Subcutaneous abdominal adipose tissue (tissue), 5 donors: ENCODE measurements around the gene CCDC93.

Source experiments
- H3K27ac ChIP-seq: one replicate; pipeline ENCODE4 v1.7.0; 2013; ENCODE audit warnings: low read depth, mild to moderate bottlenecking, inconsistent platforms, low read length, moderate library complexity
- H3K27me3 ChIP-seq, 5 donors: one replicate each; pipeline ENCODE4 v1.7.0; 2013; ENCODE audit warnings: low read length in 5 of 5, inconsistent platforms in 1 of 5; ENCODE audit not compliant: control insufficient read depth in 5 of 5, insufficient read depth in 4 of 5
- H3K36me3 ChIP-seq, 5 donors: one replicate each; pipeline ENCODE4 v1.7.0; 2013; ENCODE audit warnings: low read length in 5 of 5; ENCODE audit not compliant: control insufficient read depth in 5 of 5, insufficient read depth in 5 of 5
- H3K4me1 ChIP-seq, 5 donors: one replicate each; pipeline ENCODE4 v1.7.0; 2013; ENCODE audit warnings: low read length in 5 of 5, mild to moderate bottlenecking in 3 of 5, moderate library complexity in 1 of 5; ENCODE audit not compliant: control insufficient read depth in 5 of 5, insufficient read depth in 5 of 5
- H3K4me3 ChIP-seq, 5 donors: one replicate each; pipeline ENCODE4 v1.7.0; 2013; ENCODE audit warnings: low read length in 5 of 5, low read depth in 1 of 5
- H3K9ac ChIP-seq, 5 donors: one replicate each; pipeline ENCODE4 v1.7.0; 2013; ENCODE audit warnings: low read length in 5 of 5, mild to moderate bottlenecking in 4 of 5, moderate library complexity in 3 of 5
- H3K9me3 ChIP-seq, 5 donors: one replicate each; pipeline ENCODE4 v1.7.0; 2013; ENCODE audit warnings: low read length in 5 of 5; ENCODE audit not compliant: control insufficient read depth in 5 of 5
- donor health status: healthy.
- donor health status: healthy.
- donor health status: healthy.
- donor health status: healthy.
- donor health status: healthy.

Gene CCDC93

DNA sequence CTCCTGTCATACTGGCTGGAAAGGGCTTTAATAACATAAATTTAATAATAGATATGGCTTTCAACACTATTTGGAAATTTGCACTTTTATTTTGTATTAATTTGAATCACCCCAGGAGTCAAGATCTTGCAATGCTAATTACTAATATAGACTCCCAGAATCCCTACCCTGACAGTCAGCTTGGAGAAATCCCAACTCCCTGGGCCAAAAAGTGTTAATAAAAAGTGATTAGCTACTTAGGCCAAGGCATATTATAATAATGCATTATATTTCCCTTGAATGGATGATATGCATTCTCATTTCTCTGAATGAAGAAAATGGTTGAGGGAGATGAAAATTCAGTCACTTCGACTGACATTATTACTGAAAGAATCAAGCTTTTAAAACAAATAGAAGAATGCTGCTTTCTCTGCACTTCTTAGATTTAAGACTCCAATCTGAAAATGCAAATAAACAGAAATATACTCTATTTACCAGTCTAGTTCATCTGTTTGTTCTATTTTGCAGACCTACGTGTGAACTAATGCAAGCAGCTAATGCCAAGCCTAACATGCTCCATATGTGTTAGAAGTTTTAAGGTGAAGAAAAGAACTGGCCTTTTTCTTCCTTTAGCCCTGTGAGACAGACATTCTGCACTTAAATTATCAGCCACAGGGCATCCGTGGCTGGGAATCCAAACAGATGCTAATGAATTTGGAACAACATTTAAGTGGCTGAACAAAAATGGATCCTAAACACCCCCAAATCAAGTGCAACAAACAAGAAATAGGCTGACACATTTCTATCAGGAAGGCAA is 40.5 kb upstream of the CCDC93 start:
- no peaks in the 10 kb centered on the region for H3K36me3 ChIP-seq
- peaks cover 0 to 8% (median 2%) of the 10 kb centered on the region in 5 donors for H3K27me3 ChIP-seq
- H3K4me1 ChIP-seq = peaks cover 0 to 13% (median under 1%) of the 10 kb centered on the region in 5 donors
- H3K27ac ChIP-seq = no peak overlapping the region
- H3K4me3 ChIP-seq = no peak overlapping the region
- H3K9me3 ChIP-seq = no peaks in the 10 kb centered on the region
- H3K9ac ChIP-seq = no peak overlapping the region

DNA sequence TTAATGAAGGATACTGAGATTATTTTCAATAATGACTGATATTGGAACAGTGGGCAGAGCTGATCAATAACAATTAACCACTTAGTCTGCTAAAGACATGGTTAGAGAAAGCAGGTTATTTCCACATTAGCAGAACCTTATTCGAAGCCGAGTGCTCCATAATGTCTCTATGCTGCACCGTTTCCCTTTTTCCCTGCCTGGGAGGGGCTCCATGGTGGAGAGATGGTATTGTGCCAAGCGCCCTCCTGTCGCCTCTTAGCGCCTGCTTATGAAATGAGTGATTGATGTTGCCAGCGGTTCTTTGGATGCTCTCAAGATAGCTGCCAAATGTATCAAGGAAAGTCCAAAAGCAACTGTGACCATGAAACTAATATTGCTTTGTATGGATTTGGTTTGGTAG is 39.8 kb upstream of the CCDC93 start:
- no peak overlapping the region for H3K9ac ChIP-seq
- H3K9me3 ChIP-seq = no peaks in the 10 kb centered on the region
- H3K27me3 ChIP-seq = peaks cover 0 to 8% (median 2%) of the 10 kb centered on the region in 5 donors
- H3K27ac ChIP-seq = no peak overlapping the region
- peaks cover 0 to 13% (median 0%) of the 10 kb centered on the region in 5 donors for H3K4me1 ChIP-seq
- no peaks in the 10 kb centered on the region for H3K36me3 ChIP-seq
- H3K4me3 ChIP-seq = no peak overlapping the region

GRCh38 chr2:118052474-118052873 is 38.6 kb upstream of the CCDC93 start:
- Histone ChIP-seq H3K36me3 (no peaks in the 10 kb centered on the region), H3K4me1 (peaks cover 0 to 13% (median 0%) of the 10 kb centered on the region in 5 donors), H3K4me3 (no peak overlapping the region), H3K9me3 (no peaks in the 10 kb centered on the region), H3K27me3 (peaks cover 0 to 12% (median 2%) of the 10 kb centered on the region in 5 donors), H3K27ac (no peak overlapping the region), H3K9ac (no peak overlapping the region)

DNA sequence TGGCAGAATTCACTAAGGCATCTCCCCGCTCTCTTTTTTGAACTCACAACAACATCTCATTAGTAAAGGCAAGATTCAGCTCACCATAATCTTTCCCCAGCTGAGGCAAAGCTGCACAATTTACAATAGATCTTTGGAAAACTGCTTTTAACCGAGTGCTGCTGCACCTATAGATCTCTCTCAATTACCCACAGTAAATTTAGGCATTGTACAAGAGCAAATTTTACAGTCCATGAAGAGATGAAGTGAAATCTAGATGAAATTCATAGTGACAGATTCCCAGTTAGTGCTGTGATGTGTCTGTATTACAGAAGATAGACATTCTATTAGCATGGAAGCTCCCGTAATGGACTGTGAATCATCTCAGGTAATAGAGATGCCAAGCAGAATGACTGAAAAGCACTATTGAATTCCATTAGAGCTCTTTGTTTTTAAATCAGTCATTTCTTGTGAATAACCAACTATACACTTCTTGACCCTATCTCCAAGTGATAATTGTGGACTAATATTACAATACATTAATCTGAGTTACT is 38.0 kb upstream of the CCDC93 start:
- H3K9me3 ChIP-seq = no peaks in the 10 kb centered on the region
- no peak overlapping the region for H3K9ac ChIP-seq
- H3K27ac ChIP-seq = no peak overlapping the region
- no peak overlapping the region for H3K4me3 ChIP-seq
- peaks cover 0 to 13% (median 0%) of the 10 kb centered on the region in 5 donors for H3K4me1 ChIP-seq
- no peaks in the 10 kb centered on the region for H3K36me3 ChIP-seq
- peaks cover 0 to 12% (median 2%) of the 10 kb centered on the region in 5 donors for H3K27me3 ChIP-seq

DNA sequence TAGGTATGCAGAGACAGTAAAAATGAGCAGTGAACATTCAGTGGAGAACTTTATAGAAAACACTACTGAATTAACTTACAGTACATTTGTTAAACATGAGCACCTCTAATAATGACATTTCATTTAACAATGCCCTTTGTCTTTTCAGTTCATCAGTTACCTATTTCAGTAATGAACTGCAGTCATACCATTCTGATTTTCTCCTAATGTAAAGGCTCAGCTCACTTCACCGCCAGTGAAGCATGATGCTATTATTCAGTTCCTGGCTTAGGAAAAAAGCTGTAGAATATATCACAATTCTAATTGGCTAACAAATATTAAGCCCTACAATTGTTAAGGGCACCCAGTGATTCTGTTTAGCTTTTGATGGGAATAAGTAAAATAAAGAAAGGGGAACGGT is 37.1 kb upstream of the CCDC93 start:
- peaks cover 0 to 12% (median 2%) of the 10 kb centered on the region in 5 donors for H3K27me3 ChIP-seq

DNA sequence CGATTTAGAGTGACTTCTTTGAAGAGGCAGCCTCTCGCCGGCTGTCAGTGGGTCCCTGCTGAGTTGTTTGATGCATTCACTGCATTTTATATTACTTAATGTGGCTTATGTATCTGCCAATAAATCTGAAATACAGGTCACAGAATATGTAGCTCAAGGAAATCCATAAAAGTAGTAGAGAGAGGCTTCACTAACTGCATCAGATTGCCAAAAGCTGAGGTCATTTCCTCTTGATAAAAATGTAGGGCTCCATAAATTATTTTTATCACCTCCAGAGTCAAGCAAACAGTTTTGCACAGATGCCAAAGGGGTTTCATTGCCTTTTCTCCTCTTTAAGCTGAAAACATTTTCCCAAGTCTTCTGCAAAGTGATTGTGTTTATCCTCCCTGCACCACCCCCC is 36.5 kb upstream of the CCDC93 start:
- Histone ChIP-seq H3K27me3 (peaks cover 0 to 12% (median 2%) of the 10 kb centered on the region in 5 donors), H3K27ac (no peak overlapping the region), H3K36me3 (no peaks in the 10 kb centered on the region), H3K4me1 (no peaks in the 10 kb centered on the region), H3K9ac (no peak overlapping the region), H3K9me3 (no peaks in the 10 kb centered on the region), H3K4me3 (no peak overlapping the region)

More for the DNA sequence above, 37.1 kb upstream of the CCDC93 start:
- H3K36me3 ChIP-seq = no peaks in the 10 kb centered on the region
- no peak overlapping the region for H3K4me3 ChIP-seq
- H3K27ac ChIP-seq = no peak overlapping the region
- no peak overlapping the region for H3K9ac ChIP-seq
- H3K4me1 ChIP-seq = peaks cover 0 to 6% (median 0%) of the 10 kb centered on the region in 5 donors
- no peaks in the 10 kb centered on the region for H3K9me3 ChIP-seq

GRCh38 chr2:118049816-118050140 is 35.9 kb upstream of the CCDC93 start:
- H3K9me3 ChIP-seq = no peaks in the 10 kb centered on the region
- H3K4me3 ChIP-seq = no peak overlapping the region
- H3K27me3 ChIP-seq = peaks cover 0 to 12% (median 2%) of the 10 kb centered on the region in 5 donors
- H3K4me1 ChIP-seq = no peaks in the 10 kb centered on the region
- no peak overlapping the region for H3K9ac ChIP-seq
- H3K36me3 ChIP-seq = no peaks in the 10 kb centered on the region
- H3K27ac ChIP-seq = no peak overlapping the region

DNA sequence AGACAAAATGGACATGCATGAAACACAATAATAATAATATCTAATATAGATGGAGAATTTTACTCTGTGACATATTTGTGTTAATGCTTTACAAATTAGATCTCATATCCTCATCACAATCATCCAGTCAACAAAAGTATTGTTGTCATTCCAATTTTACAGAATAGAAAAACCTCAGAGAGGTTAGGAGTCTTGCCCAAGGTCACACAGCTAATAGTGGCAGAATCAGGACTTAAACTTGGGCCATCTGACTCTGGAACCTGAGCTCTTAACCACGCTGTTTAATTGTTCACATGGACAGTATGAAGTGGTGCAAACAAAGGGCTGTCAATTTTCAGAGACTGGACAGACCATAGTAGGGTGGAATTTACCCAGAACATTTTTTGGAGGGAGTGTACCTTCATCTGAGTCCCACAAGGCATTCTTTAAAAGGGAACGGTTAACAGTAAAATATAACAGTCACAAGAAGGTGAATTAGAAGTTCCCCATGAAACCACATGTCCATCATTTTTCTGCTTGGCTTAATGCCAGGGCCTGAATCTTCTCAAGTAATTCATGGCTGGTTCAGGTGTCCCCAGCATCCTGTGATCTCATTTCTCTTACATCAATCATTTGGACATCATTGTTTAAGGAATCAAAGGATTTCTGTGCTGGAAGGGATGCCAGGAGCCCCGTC is 35.4 kb upstream of the CCDC93 start:
- H3K4me3 ChIP-seq = no peak overlapping the region

DNA sequence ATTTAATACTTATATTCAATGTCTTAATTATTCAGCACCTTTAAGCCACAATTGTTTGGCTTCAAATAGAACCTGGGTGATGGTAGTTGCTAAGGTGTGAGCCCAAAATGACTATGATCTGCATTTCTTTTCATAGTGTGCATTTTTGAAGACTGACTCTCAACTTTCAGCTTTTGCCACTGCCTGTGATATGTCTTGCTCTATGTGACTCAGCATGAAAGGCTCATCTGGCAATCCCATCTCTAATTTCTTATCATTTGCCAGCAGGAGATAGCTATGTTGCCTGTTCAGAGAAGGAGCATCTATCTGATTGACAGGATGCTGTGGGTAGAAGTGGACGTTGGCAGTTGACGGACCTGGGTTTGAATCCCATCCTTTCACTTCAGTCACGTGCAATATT is 34.5 kb upstream of the CCDC93 start:
- no peaks in the 10 kb centered on the region for H3K4me1 ChIP-seq
- no peak overlapping the region for H3K9ac ChIP-seq
- no peak overlapping the region for H3K27ac ChIP-seq
- H3K9me3 ChIP-seq = no peaks in the 10 kb centered on the region
- H3K36me3 ChIP-seq = no peaks in the 10 kb centered on the region
- no peak overlapping the region for H3K4me3 ChIP-seq
- H3K27me3 ChIP-seq = peaks cover 0 to 9% (median 2%) of the 10 kb centered on the region in 5 donors

More for the DNA sequence above, 35.4 kb upstream of the CCDC93 start:
- Histone ChIP-seq H3K9ac (no peak overlapping the region), H3K27me3 (peaks cover 0 to 12% (median 2%) of the 10 kb centered on the region in 5 donors), H3K9me3 (no peaks in the 10 kb centered on the region), H3K4me1 (no peaks in the 10 kb centered on the region), H3K27ac (no peak overlapping the region), H3K36me3 (no peaks in the 10 kb centered on the region)

DNA sequence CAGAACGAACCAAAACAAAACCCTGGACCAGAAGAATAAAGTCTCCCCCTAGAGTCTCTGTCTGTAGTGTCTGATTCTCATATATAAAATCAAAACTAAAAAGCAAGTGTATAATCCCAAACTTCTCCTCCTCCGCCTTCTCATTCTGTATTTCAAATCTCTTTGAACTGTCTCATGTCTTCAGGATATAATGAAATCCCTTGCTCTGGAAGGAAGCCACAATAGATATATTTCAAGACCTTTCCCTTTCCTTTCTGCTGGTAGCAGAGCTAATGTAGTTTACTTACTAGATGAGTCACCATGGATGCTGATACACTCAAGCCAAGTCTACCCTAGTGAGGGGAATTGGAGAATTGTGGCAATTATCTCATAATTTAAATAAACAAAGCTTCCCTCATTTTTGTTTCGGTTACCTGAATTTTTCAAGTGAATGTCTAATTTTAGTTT is 33.5 kb upstream of the CCDC93 start:
- Histone ChIP-seq H3K9ac (no peak overlapping the region), H3K9me3 (no peaks in the 10 kb centered on the region), H3K27me3 (peaks cover 0 to 8% (median 2%) of the 10 kb centered on the region in 5 donors), H3K36me3 (no peaks in the 10 kb centered on the region), H3K4me3 (no peak overlapping the region), H3K27ac (no peak overlapping the region), H3K4me1 (no peaks in the 10 kb centered on the region)
